Transverse colon (tissue), 3 donors: Measurements from ENCODE around the gene TET2.

Experiments
- CTCF ChIP-seq, 5 experiments: fragments of 200-600 bp in 3 of 5; fragments of 450-650 bp in 2 of 5; sonication (generic) in 3 of 5; IDR thresholded peaks; 1 replicate in 2 of 5; 2 replicates in 3 of 5; pipeline ENCODE4 v1.5.1; 2016 to 2017; ENCODE audit warnings: antibody characterized with exemption in 5 of 5, inconsistent platforms in 3 of 5, mild to moderate bottlenecking in 2 of 5, moderate library complexity in 1 of 5
- EP300 ChIP-seq: sonication (generic); formaldehyde crosslinking; IDR thresholded peaks from one replicate; pipeline ENCODE4 v1.6.1; 2017; ENCODE audit warnings: antibody characterized with exemption, low read depth
- POLR2A ChIP-seq: fragments of 450-650 bp; IDR thresholded peaks from one replicate; pipeline ENCODE4 v1.6.1; 2016; ENCODE audit warnings: antibody characterized with exemption, mild to moderate bottlenecking, moderate library complexity

DNA sequence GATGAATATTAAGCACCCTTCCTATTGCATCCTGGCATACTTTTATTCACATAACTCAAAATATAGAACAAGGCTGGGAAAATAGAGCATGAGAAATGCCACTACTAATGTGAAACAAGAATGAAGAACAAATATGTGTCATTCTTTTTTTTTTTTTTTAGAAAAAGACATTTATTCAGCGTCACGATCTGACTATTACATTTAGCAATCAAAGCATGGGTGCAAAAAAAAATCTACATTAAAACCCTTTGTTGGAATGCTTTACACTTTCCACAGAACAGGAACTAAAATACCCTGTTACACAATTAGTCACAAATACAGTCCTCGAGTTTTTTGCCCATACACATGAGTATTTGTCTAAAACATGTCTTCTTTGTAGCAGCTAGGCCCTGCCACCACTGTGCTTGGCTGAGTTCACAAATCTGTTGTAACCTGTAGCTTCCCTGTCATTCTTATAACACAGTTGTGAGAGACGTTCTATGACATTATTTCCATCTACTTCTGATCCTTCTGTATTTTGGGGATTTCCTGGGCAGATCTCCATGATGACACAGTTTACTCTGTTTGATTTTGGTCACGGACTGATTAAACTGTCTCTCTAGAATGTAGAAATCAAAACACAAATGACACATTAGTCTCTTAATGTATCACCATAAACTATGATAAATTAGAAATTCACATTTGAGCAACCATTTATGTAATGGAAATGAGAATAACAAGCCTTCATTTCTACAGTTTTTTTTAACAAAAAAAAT, 9.4 kb upstream of the TET2 start:
- no peak for TF ChIP-seq CTCF (IDR thresholded peaks at IDR 0.05)
- no peak for TF ChIP-seq POLR2A
- no peak for TF ChIP-seq EP300
